Kidney epithelial cell (primary cell): Measurements from ENCODE around the gene HTR7. TPM values are rescaled to one million over a fixed set of nuclear protein-coding genes. Genes with fewer than 3 reads are reported as not detected.

Experiments
- DNase-seq: peaks from one replicate; pipeline ENCODE4 v3.0.0-alpha.2; 2010; ENCODE audit warnings: low read depth
- H3K27me3 ChIP-seq: 2 replicates; pipeline ENCODE4 v1.6.0; 2011; ENCODE audit warnings: low read length; ENCODE audit not compliant: control insufficient read depth, insufficient read depth
- H3K36me3 ChIP-seq: 2 replicates; pipeline ENCODE4 v1.5.1; 2011; ENCODE audit warnings: low read length; ENCODE audit not compliant: control insufficient read depth, insufficient read depth
- H3K4me3 ChIP-seq: 2 replicates; pipeline ENCODE4 v1.5.1; 2011; ENCODE audit warnings: low read depth, mild to moderate bottlenecking, control low read depth, low read length
- CTCF ChIP-seq: IDR thresholded peaks from 2 replicates; pipeline ENCODE4 v1.5.1; 2011; ENCODE audit warnings: mild to moderate bottlenecking, moderate library complexity, low read length, control low read depth, inconsistent platforms; ENCODE audit not compliant: insufficient read depth, poor library complexity, severe bottlenecking
- total RNA-seq: library from RNA; depleted of rRNA; stranded (reverse); fragments of >200 nt; gene quantifications from 2 replicates; pipeline ENCODE4 v1.2.3, GENCODE V29; 2015

The HTR7 gene
- total RNA-seq, 1 donor from 2014 or later, result 0.17 TPM

DNA sequence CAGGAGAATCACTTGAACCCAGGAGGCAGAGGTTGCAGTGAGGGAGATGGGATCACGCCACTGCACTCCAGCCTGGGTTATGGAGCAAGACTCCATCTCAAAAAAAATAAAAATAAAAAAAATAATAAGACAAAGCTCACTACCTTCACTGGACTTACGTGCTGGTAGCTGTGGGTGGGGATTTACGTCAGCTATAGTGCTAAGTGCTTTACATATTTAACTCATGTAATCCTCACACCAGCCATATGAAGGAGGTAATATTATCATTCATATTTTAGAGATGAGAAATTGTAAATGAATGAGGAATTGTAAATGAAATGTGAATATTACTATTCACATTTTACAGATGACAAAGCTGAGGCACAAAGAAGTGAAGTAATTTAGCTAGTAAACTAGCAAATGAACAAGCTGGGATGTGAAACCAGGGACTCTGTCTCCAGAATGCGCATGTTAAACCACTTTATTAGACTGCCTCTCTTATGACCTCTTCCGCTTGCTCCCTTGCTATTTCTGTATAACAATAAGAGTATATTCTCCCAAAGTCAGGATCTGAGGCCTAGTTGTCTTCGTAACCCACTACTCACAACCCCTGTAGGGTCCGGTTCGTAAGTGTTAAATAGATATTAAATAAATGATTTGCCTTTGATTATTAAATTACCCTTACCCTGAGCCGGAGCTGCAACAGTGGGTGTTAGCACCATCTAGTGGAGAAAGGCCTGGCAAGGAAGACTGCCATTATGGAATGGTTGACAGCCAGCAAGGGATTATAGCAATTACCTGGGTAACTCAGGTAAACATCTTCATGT lies 70.2 kb downstream of the HTR7 start:
- peak; percentile 76 for TF ChIP-seq CTCF
- Histone ChIP-seq H3K27me3 (no peaks in the 10 kb centered on the region), H3K36me3 (no peaks in the 10 kb centered on the region), H3K4me3 (no peak overlapping the region)
- DNase-seq, result no peak

DNA sequence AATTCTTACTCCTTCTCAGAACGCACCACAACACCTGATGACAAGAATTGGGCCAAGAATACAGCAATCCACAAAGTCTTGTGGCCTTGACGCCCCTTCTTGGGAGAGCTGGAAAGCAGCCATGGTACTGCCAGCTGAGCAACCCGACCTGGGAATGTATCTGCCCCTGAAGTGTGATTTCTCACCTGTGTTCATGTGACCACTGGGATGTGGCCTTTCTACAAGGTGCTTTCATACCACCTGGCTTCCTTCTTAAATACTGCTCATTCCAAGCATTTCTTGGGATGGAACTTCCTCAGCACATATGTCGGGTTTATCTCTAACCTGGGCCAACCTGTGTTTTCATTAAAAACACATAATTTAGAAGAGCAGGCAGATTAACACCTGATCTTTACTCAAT lies 72.1 kb downstream of the HTR7 start:
- no peak overlapping the region for H3K4me3 ChIP-seq
- H3K27me3 ChIP-seq, result no peaks in the 10 kb centered on the region
- TF ChIP-seq CTCF, result no peak
- DNase-seq, result no peak
- H3K36me3 ChIP-seq, result no peaks in the 10 kb centered on the region

DNA sequence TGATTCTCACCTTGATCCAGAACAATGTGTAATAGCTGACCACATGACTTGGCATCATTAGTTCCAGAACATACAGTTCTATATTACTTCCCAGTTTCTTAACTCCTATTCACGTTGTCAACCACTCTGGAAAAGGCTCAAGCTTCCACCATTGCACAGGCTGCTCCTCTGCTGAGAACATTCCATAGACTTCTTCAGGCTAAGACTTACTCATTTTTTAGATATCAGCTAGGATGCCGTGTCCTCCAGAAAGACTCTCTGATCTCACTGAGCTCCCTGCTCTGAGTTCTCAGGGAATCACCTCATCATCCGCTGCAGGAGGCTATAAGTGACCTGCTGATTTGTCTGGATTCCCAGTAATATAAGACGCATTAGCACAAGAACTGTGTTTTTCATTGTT lies 73.1 kb downstream of the HTR7 start:
- no peaks in the 10 kb centered on the region for H3K27me3 ChIP-seq
- no peak for TF ChIP-seq CTCF

GRCh38 chr10:90780488-90780887 lies 77.4 kb downstream of the HTR7 start:
- H3K4me3 ChIP-seq, result no peak overlapping the region
- TF ChIP-seq CTCF, result no peak
- H3K27me3 ChIP-seq, result no peaks in the 10 kb centered on the region
- no peaks in the 10 kb centered on the region for H3K36me3 ChIP-seq
- no peak for DNase-seq

More for the DNA sequence above, 73.1 kb downstream of the HTR7 start:
- H3K36me3 ChIP-seq, result no peaks in the 10 kb centered on the region
- H3K4me3 ChIP-seq, result no peak overlapping the region
- DNase-seq, result no peak

GRCh38 chr10:90779548-90779947 lies 78.3 kb downstream of the HTR7 start:
- TF ChIP-seq CTCF, result no peak
- no peak overlapping the region for H3K4me3 ChIP-seq
- H3K36me3 ChIP-seq, result no peaks in the 10 kb centered on the region
- no peaks in the 10 kb centered on the region for H3K27me3 ChIP-seq
- no peak for DNase-seq

GRCh38 chr10:90777621-90778020 lies 80.2 kb downstream of the HTR7 start:
- TF ChIP-seq CTCF, result no peak
- DNase-seq, result no peak
- Histone ChIP-seq H3K4me3 (no peak overlapping the region), H3K36me3 (no peaks in the 10 kb centered on the region), H3K27me3 (no peaks in the 10 kb centered on the region)
